GM06990 (cell line): Measurements from ENCODE around the gene KRT28.

Experiments used
- DNase-seq: peaks from one replicate; pipeline ENCODE4 v3.0.0-alpha.2; 2011; ENCODE audit not compliant: insufficient read length; ENCODE audit errors: extremely low read depth
- H3K27me3 ChIP-seq: replicated peaks from 2 replicates; pipeline ENCODE4 v1.6.0; 2011; ENCODE audit warnings: low read length; ENCODE audit not compliant: control insufficient read depth, insufficient read depth
- H3K36me3 ChIP-seq: 2 replicates; pipeline ENCODE4 v1.5.1; 2011; ENCODE audit warnings: low read length; ENCODE audit not compliant: control insufficient read depth, insufficient read depth
- H3K4me3 ChIP-seq: replicated peaks from 2 replicates; pipeline ENCODE4 v1.5.1; 2011; ENCODE audit warnings: low read depth, mild to moderate bottlenecking, control low read depth, low read length
- TF ChIP-seq, protein P1 (sequence below): IDR thresholded peaks from 2 replicates; pipeline ENCODE4 v1.5.1; 2011; ENCODE audit warnings: low read length, control low read depth, mild to moderate bottlenecking, inconsistent platforms; ENCODE audit not compliant: insufficient read depth, poor library complexity, severe bottlenecking

The KRT28 gene

DNA sequence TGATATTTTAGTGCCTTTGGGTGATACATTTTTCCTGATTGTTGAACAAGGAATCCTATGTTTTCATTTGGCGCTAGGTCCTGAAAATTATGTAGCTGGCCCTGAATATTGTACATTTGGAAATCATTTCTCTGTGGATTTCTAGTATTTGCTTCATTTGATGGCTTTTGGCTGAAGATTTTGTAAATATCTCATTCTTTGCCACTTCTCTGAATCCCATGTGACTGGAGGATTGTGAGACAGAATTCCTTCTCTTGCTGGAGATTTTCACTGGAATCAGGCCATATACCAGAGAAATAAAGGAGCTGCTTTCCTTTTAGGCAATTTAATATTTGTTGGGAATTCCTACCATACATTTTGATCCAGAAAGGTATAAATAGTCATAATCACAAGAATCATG, 8.6 kb downstream of the KRT28 start:
- Histone ChIP-seq H3K4me3 (no peak overlapping the region), H3K36me3 (no peaks in the 10 kb centered on the region), H3K27me3 (no peaks in the 10 kb centered on the region)
- DNase-seq = no peak
- TF ChIP-seq, protein P1, sequence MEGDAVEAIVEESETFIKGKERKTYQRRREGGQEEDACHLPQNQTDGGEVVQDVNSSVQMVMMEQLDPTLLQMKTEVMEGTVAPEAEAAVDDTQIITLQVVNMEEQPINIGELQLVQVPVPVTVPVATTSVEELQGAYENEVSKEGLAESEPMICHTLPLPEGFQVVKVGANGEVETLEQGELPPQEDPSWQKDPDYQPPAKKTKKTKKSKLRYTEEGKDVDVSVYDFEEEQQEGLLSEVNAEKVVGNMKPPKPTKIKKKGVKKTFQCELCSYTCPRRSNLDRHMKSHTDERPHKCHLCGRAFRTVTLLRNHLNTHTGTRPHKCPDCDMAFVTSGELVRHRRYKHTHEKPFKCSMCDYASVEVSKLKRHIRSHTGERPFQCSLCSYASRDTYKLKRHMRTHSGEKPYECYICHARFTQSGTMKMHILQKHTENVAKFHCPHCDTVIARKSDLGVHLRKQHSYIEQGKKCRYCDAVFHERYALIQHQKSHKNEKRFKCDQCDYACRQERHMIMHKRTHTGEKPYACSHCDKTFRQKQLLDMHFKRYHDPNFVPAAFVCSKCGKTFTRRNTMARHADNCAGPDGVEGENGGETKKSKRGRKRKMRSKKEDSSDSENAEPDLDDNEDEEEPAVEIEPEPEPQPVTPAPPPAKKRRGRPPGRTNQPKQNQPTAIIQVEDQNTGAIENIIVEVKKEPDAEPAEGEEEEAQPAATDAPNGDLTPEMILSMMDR = no peak

DNA sequence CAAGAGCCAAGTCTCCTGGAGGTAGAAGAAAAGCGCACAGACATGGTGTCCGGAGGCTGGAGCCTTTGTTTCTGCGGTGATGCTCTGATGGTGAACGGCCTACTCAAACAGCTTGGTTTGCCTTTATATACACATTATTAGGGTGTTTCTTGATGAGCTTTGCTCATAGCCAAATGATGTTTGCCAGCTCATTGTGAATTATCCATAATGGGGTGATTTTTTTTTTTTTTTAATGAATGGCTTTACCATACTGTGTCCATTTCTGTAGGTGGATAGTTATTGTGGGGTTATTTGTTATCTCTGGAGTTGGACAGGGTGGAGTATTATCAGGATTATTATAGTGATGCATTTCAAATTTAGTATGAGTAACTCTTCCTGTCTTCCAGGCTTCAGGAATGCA, 17.3 kb downstream of the KRT28 start, which contains the start of gene KRT27:
TSS of gene KRT27 (minus strand) at position 101 of the 400 bp plus-strand sequence. CDS start at position 44, 57 bp downstream.
- TF ChIP-seq, protein P1 = no peak
- Histone ChIP-seq H3K27me3 (0 out of 2 replicates have a peak, but pooled peaks cover 2% of the 10 kb centered on the region), H3K4me3 (no peak within 1 kb of the TSS), H3K36me3 (no peaks in the 10 kb centered on the region)
- no peak for DNase-seq

DNA sequence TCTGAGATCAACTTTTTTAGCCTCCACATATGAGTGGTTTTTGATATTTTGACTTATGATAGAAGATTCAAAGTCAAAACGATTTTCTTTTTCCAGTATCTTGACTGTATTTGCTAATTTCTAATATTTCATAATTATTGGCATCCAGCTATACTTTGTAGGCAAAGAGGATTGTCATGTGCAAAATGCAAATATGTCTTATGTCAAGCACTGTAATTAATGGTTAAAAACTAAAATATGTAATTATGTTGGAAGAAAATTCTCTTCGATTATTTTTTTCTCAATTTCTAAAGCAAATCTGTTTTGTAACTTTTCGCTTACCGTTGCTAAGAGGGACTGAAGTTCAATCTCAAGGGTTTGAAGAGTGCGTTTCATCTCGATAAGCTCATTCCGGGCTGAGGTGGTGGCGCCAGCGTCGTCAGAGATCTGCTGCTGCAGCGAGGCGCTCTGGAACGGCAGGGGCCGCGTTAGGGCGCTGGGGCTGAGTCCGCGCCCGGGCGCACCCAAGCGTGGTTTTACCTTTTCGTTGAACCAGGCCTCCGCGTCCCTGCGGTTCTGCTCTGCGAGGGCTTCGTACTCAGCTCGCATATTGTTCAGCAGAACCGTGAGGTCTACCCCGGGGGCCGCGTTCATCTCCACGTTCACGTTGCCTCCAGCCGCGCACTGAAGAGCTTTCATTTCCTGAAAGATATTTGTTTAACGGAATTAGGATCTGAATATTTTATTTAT, 20.4 kb downstream of the KRT28 start:
- Histone ChIP-seq H3K4me3 (no peak overlapping the region), H3K27me3 (no peaks in the 10 kb centered on the region), H3K36me3 (no peaks in the 10 kb centered on the region)
- TF ChIP-seq, protein P1 = no peak
- no peak for DNase-seq

DNA sequence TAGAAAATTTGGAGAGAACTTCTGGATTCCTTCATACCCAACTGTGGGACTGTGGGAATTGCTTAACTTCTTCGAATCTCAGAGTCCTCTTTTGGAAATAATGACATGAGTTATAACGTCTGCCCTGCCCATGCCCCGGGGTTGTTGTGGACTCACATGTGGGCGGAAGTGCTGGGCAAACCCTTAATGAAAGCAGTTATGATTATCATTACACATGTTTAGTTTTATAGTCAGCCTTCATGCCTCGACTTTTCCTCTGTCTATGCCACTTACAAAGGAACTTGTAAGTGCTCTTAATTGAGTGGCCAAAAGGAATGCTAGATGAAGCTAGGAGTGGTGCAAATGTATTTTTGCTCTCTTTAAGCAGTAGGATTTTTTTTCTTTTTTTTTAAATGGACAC, 21.3 kb downstream of the KRT28 start:
- TF ChIP-seq, protein P1 = no peak
- Histone ChIP-seq H3K27me3 (no peaks in the 10 kb centered on the region), H3K4me3 (no peak overlapping the region), H3K36me3 (no peaks in the 10 kb centered on the region)
- no peak for DNase-seq

DNA sequence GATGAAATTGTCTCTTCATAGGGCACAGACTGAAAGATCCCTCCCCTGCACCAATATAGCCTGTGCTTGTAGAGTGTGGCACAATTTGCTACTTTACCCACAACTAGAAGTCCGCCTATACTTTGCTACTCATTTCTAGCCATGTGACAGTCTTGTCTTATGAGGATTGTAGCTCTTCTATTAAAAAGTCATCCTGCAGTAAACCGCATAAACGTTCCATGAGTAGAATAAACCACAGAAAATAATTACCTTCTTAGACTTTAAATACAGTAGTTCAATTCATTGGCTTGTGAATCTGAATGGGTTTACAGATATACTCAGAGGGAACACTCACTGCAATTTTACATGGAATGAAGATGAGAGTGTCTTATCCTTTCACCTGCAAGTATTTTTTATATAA, 21.8 kb downstream of the KRT28 start:
- TF ChIP-seq, protein P1 = no peak
- no peaks in the 10 kb centered on the region for H3K27me3 ChIP-seq
- no peak overlapping the region for H3K4me3 ChIP-seq
- DNase-seq = no peak
- H3K36me3 ChIP-seq = no peaks in the 10 kb centered on the region

DNA sequence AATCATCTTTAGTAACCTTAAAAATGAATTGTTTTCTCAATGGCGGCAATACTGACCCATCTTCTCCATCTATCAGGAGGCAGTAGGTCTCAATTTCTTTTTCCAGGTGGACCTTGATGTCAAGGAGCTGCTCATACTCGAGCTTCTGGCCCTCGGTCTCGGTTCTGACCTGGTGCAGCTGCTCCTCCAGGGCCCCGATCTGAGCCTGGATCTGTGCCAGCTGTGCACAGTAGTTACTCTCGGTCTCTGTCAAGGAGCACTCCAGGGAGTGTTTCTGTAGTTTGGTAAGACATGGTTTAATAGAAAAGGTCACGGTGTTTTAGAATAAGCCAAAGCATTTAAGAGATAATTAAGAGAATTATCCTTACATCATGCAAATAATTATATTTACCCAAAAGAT, 22.3 kb downstream of the KRT28 start:
- no peaks in the 10 kb centered on the region for H3K27me3 ChIP-seq
- TF ChIP-seq, protein P1 = no peak

More for the DNA sequence above, 22.3 kb downstream of the KRT28 start:
- H3K4me3 ChIP-seq = no peak overlapping the region
- no peaks in the 10 kb centered on the region for H3K36me3 ChIP-seq
- no peak for DNase-seq
